Ishikawa (cell line): ENCODE measurements around the gene ATF6.

Source experiments
- CEBPB ChIP-seq: IDR thresholded peaks from 2 replicates; pipeline ENCODE4 v1.6.1; 2012
- CREB1 ChIP-seq: IDR thresholded peaks from 2 replicates; pipeline ENCODE4 v1.6.1; 2012; ENCODE audit warnings: low read depth
- EGR1 ChIP-seq: IDR thresholded peaks from 2 replicates; pipeline ENCODE4 v1.6.1; 2012
- EP300 ChIP-seq: IDR thresholded peaks from 2 replicates; pipeline ENCODE4 v1.6.1; 2012; ENCODE audit warnings: borderline replicate concordance
- FOXM1 ChIP-seq: IDR thresholded peaks from 2 replicates; pipeline ENCODE4 v1.6.1; 2012; ENCODE audit warnings: low read depth, borderline replicate concordance
- NFIC ChIP-seq: IDR thresholded peaks from 2 replicates; pipeline ENCODE4 v1.6.1; 2012
- RAD21 ChIP-seq: IDR thresholded peaks from 2 replicates; pipeline ENCODE4 v1.6.1; 2012; ENCODE audit warnings: low read depth
- TAF1 ChIP-seq: IDR thresholded peaks from 2 replicates; pipeline ENCODE4 v1.6.1; 2012; ENCODE audit warnings: low read depth, mild to moderate bottlenecking
- TCF12 ChIP-seq: IDR thresholded peaks from 2 replicates; pipeline ENCODE4 v1.6.1; 2012; ENCODE audit warnings: low read depth
- TEAD4 ChIP-seq: IDR thresholded peaks from 2 replicates; pipeline ENCODE4 v1.6.1; 2012
- YY1 ChIP-seq: IDR thresholded peaks from 2 replicates; pipeline ENCODE4 v1.6.1; 2012; ENCODE audit warnings: low read depth
- ZBTB7A ChIP-seq: IDR thresholded peaks from 2 replicates; pipeline ENCODE4 v1.6.1; 2012; ENCODE audit warnings: low read depth
- TF ChIP-seq, protein P1 (sequence below): IDR thresholded peaks from 2 replicates; pipeline ENCODE4 v1.6.1; 2012; ENCODE audit warnings: low read depth, mild to moderate bottlenecking
- TF ChIP-seq, protein P2 (sequence below): IDR thresholded peaks from 2 replicates; pipeline ENCODE4 v1.6.1; 2012

DNA sequence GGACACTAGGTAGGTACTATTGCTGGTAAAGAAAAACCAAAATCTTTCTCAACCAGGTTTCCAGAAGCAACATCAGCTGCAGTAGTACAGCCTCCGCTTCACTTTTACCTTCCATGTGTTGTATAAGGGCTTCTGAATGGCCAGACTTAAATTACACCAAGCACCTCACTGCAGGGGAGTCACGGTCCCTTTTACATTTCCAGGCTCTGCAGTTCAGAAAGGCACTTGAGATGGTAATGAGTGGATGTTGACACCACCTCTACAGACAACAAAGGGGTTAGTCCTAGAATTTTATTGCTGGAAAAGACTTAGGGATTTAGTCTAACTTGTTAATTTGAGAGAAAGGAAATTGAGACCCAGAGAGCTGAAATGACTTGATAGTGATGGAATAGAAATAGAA, 28.5 kb upstream of the ATF6 start:
- TF ChIP-seq EGR1 = no peak
- TF ChIP-seq CREB1 = no peak
- no peak for TF ChIP-seq TAF1
- no peak for TF ChIP-seq EP300
- TF ChIP-seq YY1 = no peak
- TF ChIP-seq, protein P1, sequence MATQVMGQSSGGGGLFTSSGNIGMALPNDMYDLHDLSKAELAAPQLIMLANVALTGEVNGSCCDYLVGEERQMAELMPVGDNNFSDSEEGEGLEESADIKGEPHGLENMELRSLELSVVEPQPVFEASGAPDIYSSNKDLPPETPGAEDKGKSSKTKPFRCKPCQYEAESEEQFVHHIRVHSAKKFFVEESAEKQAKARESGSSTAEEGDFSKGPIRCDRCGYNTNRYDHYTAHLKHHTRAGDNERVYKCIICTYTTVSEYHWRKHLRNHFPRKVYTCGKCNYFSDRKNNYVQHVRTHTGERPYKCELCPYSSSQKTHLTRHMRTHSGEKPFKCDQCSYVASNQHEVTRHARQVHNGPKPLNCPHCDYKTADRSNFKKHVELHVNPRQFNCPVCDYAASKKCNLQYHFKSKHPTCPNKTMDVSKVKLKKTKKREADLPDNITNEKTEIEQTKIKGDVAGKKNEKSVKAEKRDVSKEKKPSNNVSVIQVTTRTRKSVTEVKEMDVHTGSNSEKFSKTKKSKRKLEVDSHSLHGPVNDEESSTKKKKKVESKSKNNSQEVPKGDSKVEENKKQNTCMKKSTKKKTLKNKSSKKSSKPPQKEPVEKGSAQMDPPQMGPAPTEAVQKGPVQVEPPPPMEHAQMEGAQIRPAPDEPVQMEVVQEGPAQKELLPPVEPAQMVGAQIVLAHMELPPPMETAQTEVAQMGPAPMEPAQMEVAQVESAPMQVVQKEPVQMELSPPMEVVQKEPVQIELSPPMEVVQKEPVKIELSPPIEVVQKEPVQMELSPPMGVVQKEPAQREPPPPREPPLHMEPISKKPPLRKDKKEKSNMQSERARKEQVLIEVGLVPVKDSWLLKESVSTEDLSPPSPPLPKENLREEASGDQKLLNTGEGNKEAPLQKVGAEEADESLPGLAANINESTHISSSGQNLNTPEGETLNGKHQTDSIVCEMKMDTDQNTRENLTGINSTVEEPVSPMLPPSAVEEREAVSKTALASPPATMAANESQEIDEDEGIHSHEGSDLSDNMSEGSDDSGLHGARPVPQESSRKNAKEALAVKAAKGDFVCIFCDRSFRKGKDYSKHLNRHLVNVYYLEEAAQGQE = no peak
- TF ChIP-seq, protein P2, sequence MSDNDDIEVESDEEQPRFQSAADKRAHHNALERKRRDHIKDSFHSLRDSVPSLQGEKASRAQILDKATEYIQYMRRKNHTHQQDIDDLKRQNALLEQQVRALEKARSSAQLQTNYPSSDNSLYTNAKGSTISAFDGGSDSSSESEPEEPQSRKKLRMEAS = no peak
- TF ChIP-seq RAD21 = no peak
- TF ChIP-seq NFIC = no peak
- TF ChIP-seq TEAD4 = no peak
- TF ChIP-seq ZBTB7A = no peak
- no peak for TF ChIP-seq TCF12
- TF ChIP-seq CEBPB = no peak
- no peak for TF ChIP-seq FOXM1
